Spleen (tissue), 7 donors: Measurements from ENCODE around the gene ITPKB.

Experiments
- POLR2A ChIP-seq, 3 donors: fragments of 450-650 bp; IDR thresholded peaks; one replicate each; pipeline ENCODE4 v1.5.1; 2017; ENCODE audit warnings: antibody characterized with exemption in 3 of 3, mild to moderate bottlenecking in 1 of 3
- TF ChIP-seq, protein P1 (sequence below), 11 experiments: fragments of 200-600 bp in 7 of 11; fragments of 450-650 bp in 4 of 11; sonication (generic) in 4 of 11; IDR thresholded peaks in 8 of 11; conservative IDR thresholded peaks in 3 of 11; 1 replicate in 7 of 11; 2 replicates in 4 of 11; pipeline versions ENCODE4 v1.4.0 to v1.8.0; 2016 to 2021; ENCODE audit warnings: antibody characterized with exemption in 11 of 11, inconsistent platforms in 4 of 11, mild to moderate bottlenecking in 1 of 11
- donor health status: DM: no; HTN: no; CAD: no; lungs with moderate emphysema.
- donor health status: DM: no; HTN: no; CAD: no.
- donor health status: DM: no; HTN: no; CAD: no.

DNA sequence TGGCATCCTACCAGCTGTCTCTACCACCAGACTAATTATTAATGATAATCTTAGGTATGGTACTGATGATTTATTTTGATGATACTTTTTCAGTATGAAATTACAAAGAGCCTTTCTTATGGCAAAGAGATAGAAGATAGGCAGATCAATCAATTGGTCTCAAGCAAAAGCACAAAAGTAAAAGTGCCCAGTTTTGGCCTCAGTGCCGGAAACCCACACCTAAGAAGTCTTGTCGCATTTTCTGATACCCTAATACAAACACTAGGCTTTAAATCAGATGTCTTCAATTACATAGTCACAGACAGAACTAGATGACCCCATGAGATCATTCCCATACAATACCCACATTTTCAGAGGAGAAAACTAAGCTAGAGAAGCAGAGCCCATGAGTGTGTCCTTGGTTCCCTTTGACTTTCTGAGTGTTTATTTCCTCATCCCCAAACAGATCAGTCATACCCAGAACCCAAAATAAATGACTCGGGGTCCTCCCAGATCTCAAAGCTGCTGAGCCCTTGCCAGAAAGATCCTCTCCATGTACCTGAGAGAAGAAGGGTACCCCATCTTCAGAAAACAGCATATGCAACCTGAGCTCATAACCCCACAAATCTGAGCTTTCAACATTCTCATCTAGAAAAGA, 7.7 kb downstream of the ITPKB start:
- TF ChIP-seq, protein P1, sequence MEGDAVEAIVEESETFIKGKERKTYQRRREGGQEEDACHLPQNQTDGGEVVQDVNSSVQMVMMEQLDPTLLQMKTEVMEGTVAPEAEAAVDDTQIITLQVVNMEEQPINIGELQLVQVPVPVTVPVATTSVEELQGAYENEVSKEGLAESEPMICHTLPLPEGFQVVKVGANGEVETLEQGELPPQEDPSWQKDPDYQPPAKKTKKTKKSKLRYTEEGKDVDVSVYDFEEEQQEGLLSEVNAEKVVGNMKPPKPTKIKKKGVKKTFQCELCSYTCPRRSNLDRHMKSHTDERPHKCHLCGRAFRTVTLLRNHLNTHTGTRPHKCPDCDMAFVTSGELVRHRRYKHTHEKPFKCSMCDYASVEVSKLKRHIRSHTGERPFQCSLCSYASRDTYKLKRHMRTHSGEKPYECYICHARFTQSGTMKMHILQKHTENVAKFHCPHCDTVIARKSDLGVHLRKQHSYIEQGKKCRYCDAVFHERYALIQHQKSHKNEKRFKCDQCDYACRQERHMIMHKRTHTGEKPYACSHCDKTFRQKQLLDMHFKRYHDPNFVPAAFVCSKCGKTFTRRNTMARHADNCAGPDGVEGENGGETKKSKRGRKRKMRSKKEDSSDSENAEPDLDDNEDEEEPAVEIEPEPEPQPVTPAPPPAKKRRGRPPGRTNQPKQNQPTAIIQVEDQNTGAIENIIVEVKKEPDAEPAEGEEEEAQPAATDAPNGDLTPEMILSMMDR (IDR thresholded peaks at IDR 0.05 in 8 of 11, conservative IDR thresholded peaks at IDR 0.05 in 3 of 11) = no peak
- no peak for TF ChIP-seq POLR2A (IDR thresholded peaks at IDR 0.05)
